Astrocyte of the spinal cord (primary cell): Measurements from ENCODE around the gene PHKA1.

Experiments
- DNase-seq: peaks from one replicate; pipeline ENCODE4 v3.0.0; 2011; ENCODE audit warnings: low read depth, low spot score
- H3K4me3 ChIP-seq: 2 replicates; pipeline ENCODE4 v1.5.1; 2011; ENCODE audit warnings: low read depth, mild to moderate bottlenecking, low read length, moderate library complexity
- CTCF ChIP-seq: IDR thresholded peaks from 2 replicates; pipeline ENCODE4 v1.5.1; 2012; ENCODE audit warnings: low read depth, mild to moderate bottlenecking, low read length, inconsistent platforms
- in situ Hi-C: cut with HindIII; loops from 2 replicates; pipeline ENCODE4 v1.10.0; 2017; ENCODE audit warnings: low sequenced_read_pairs

PHKA1 gene

GRCh38 chrX:72666451-72666850 lies 47.7 kb downstream of the PHKA1 start:
- DNase-seq: no peak
- no peak overlapping the region for H3K4me3 ChIP-seq
- no peak for TF ChIP-seq CTCF
- in situ Hi-C loops: no loop called here

DNA sequence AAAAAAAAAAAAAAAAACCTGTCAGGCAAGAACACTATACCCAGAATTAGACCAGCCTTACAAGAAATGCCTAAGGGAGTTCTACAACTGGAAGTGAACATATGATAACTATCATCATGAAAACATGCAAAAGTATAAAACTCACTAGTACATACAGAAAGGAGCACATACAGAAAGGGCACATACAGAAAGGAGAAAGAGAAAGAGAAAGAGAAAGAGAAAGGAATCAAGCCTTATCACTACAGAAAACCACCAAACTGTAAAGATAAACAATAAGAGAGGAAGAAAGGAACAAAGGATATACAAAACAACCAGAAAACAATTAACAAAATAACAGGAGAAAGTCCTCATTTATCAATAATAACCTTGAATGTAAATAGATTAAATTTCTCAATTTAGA lies 50.4 kb downstream of the PHKA1 start:
- DNase-seq: no peak
- TF ChIP-seq CTCF: no peak
- no peak overlapping the region for H3K4me3 ChIP-seq
- in situ Hi-C loops: no loop called here

GRCh38 chrX:72662020-72662747 lies 51.9 kb downstream of the PHKA1 start:
- DNase-seq: no peak

DNA sequence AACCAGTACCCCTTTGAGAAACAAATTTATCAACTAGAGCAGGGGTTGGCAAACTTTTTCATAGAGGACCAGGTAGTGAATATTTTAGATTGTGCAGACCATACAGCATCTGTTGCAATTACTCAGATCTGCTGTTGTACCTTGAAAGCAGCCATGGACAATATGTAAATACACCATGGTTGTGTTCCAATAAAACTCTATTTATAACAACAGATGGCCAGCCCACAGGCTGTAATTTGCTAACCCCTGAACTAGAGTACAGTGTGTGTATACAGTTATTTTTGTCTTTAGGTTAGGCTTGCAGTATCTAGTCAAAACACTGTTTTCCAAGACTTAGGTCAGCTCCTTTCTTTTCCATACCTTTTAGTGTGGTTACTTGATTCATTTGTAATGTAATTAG lies 54.4 kb downstream of the PHKA1 start:
- no peak for TF ChIP-seq CTCF
- in situ Hi-C loops: no loop called here
- DNase-seq: no peak
- no peak overlapping the region for H3K4me3 ChIP-seq

More at GRCh38 chrX:72662020-72662747, 51.9 kb downstream of the PHKA1 start:
- no peak for TF ChIP-seq CTCF
- no peak overlapping the region for H3K4me3 ChIP-seq
- in situ Hi-C loops: no loop called here

GRCh38 chrX:72652082-72652481 lies 62.0 kb downstream of the PHKA1 start:
- in situ Hi-C loops: no loop called here
- TF ChIP-seq CTCF: no peak
- DNase-seq: no peak
- H3K4me3 ChIP-seq: no peak overlapping the region

GRCh38 chrX:72644946-72645345 lies 69.2 kb downstream of the PHKA1 start:
- TF ChIP-seq CTCF: no peak
- in situ Hi-C loops: no loop called here

GRCh38 chrX:72641611-72642010 lies 72.5 kb downstream of the PHKA1 start:
- no peak overlapping the region for H3K4me3 ChIP-seq
- no peak for TF ChIP-seq CTCF
- DNase-seq: no peak
- in situ Hi-C loops: no loop called here

More at GRCh38 chrX:72644946-72645345, 69.2 kb downstream of the PHKA1 start:
- no peak overlapping the region for H3K4me3 ChIP-seq
- DNase-seq: no peak
